HG03025 (cell line): ENCODE data around the gene RHOBTB3.
"Not testable (repeated sequence)": the region's sequence is repeated elsewhere in the genome, so short reads cannot be mapped to it uniquely, and the experiment has no call there.

Experiments
- ATAC-seq: cut with Tn5 transposase; IDR thresholded peaks from one replicate; pipeline ENCODE4 v1.9.1; 2021; ENCODE audit warnings: mild to moderate bottlenecking, moderate library complexity; ENCODE audit not compliant: unreplicated experiment, low FRiP score

Gene RHOBTB3

DNA sequence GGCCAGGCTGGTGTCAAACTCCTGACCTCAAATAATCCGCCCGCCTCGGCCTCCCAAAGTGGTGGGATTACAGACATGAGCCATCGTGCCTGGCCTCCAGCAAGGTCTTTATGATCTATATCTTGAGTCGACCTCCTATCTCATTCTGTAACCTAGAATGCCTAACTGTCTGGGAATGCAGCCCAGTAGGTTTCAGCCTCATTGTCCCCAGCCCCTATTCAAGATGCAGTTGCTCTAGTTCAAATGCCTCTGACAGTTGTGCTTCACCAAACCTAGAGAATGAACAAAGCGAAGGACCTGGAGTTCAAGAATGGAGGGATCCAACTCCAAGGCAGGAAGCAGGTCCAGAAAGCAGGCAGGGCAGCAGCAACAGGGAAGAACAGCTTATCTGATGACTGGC, 60.6 kb downstream of the RHOBTB3 start:
- ATAC-seq, result no peak

DNA sequence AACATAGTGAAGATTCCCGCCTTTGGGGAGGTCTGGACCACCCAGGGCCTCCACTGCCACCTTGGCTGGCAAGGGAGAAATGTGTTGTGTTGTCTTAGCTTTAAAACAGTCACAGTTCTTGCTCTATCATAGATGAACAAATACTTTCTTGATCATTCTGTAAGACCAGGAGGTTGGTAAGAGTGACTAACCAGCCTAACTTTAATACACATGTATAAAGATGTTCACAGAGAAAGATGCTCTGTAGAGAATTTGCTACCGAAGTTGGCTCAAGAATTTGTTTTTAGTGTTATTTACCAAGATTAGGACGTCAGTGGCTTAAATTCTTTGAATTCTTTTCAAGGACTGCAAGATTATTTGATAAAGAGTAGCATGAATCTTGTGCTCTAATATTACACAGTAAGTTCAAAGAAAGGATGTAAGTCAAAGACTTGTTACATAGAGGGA, 63.0 kb downstream of the RHOBTB3 start:
- no peak for ATAC-seq

DNA sequence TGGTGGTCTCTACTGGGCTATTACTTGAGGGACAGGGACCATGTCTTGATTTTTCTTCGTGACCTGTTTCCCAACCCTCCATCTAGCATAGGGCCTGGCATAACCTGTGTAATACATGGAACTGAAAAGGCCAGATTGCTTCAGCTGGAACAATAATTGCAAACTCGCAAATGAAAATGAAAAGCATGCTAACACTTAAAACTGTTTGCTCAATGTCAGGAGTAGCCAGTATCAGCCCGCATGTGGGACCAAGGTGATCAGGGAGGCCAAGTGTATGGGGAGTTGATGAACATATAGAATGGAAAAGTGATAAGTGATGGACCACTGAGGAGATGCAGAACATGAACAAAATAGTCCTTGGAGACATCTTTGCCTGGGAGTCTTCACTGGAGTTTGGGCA, 66.2 kb downstream of the RHOBTB3 start:
- no peak for ATAC-seq

DNA sequence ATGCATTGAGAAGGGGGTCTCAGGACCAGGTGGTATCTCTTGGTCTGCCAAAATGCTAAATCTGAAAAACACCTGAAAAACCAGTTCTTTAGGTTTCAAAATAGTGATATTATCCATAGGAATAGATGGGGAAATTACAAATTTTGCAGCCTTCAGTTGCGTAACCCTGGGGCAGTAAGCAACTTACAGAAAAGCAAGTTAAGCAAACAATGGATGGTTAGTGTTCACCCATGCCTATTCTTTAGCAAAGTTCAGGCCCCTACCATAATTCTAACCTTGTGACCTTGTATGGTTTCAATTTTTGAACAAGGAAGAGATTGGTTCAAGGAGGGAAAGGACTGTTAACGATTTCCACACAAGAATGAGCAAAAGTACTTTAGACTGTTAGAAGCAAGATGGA, 66.9 kb downstream of the RHOBTB3 start:
- ATAC-seq, result no peak

DNA sequence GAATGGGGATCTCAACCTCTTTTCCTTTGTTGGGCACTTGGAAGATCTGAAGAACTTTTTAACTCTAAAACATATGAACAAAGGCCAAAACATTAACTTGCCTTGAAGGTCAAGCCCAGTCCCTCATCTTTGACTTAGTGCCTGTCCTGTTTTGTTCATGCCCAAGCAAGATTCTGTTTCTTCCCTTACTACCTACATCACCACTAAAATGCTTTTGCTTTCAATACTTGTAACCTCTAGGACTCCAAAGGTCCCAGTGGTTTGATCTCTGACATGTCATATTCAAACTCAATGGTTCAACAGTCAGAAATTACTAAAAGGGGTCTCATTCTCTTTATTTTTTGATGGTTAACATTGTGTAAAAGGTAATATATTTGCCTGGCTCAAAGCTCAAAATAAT, 67.4 kb downstream of the RHOBTB3 start:
- no peak for ATAC-seq

DNA sequence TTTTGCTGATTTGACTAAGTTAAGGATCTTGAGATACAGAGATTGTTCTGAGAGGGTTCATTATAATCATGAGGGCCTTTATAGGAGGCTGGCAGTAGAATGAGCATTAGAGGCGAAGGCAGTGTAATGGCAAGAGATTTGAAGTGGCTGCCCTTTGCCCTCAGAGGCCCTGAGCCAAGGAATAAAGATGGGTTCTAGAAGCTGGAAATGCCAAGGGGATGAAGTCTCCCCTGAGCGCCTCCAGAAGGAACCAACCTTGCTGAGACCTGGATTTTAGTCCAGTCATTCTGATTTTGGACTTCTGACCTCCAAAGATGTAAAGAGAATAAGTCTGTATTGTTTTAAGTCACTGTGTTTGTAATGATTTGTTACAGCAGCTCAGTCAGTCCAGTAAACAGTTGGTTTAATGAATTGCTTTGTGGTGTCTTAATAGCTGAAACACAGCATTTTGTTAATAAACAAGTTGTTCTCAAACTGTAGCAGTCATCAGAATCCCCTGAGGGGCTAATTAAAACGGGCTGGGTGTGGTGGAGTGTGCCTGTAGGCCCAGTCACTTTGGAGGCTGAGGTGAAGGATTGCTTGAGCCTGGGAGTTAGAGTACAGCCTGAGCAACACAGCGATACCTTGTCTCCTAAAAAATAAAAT, 68.2 kb downstream of the RHOBTB3 start:
- ATAC-seq, result no peak

DNA sequence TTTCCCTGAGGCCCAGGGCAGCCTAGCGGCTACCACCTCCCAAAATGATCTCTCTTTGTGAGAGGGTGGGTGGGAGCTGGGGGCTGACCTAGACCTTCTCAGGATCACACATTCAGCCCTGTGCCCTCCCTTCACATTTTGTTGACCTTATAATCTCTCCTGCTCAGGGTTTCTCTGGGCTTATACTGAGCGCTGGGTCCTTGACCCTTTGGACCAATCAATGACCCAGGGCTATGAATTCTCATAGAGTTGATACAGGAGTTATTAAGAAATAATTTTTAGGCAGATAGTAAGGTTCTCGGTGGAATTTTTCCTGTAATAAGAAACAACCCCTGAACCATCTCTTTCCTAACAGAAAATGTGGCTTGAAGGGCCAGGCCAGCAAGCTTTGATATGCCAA, 69.4 kb downstream of the RHOBTB3 start:
- ATAC-seq, result no peak

DNA sequence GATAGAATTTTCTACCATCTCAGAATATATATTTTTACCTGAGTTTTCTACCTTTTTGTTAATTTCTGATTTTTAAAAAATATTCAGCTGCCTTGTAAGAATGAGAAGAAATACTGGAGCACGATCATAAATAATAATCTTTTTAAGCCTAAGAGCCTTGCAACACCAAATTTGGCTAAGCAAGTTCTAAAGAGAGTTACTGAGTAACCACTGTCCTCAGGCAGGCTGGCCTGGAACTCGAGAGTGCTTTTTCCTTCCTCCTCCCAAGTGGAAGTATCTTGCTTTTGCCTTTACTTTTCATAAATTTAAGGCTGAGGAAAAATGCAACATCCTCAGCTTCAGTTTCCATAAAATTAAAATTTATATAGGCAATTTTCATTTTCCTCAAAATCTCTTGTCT, 70.4 kb downstream of the RHOBTB3 start:
- no peak for ATAC-seq

DNA sequence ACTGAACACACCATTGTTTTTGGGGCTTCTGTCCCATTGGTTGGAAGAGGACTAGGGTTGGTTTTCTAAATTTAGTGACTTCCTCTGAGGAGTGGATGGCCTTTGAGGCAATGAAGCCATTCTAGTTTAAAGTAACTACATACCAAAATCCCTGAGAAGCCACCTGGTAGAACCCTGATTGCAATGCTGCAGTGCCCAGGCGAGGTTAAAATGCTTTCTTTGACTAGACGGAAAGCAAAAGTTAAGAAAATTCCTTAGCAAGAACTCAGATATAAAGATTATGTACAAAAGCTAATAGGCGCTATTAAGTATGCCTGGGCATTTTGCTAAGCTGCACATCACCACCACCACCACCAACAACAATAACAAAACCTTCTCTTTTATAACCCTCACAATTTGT, 70.8 kb downstream of the RHOBTB3 start:
- no peak for ATAC-seq

DNA sequence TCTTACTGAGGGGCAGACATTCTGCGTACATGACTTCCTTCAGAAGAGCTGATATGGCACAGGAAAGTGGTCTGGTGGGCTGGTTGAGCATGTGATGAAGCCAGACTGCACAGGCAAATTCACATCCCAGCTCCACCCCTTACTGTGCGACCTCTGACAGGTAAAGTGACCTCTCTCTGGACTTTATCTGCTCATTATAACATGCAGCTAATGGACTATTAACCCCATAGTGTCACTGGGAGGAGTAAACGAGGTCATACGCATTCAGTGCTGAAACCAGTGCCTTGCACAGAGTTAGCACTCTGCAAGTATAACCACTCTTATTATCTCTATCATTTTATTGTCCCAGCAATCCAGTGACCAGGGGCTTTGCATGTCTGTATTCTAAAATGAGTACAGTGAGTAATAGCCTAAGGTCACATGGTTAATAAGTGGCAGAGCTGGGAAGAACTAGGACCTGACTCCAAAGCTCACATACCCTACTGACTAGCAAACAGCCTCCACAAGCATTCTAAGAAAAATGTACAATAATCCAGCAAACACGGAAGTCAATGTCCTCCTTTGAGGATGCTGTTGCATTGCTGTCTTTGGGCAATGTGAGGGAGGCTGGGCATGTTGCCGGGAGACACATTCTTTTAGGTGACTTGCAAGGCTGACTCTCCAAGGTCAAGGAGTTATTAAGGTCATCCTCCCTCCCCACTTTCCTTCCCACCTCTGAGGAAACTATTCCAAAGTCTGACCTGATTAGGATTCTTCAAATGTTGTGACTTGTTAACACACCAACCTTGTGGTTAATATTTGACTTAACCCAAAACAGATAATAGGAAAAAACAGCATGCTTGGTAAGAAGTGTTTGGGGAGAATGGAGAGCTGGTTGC, 72.4 kb downstream of the RHOBTB3 start:
- no peak for ATAC-seq

DNA sequence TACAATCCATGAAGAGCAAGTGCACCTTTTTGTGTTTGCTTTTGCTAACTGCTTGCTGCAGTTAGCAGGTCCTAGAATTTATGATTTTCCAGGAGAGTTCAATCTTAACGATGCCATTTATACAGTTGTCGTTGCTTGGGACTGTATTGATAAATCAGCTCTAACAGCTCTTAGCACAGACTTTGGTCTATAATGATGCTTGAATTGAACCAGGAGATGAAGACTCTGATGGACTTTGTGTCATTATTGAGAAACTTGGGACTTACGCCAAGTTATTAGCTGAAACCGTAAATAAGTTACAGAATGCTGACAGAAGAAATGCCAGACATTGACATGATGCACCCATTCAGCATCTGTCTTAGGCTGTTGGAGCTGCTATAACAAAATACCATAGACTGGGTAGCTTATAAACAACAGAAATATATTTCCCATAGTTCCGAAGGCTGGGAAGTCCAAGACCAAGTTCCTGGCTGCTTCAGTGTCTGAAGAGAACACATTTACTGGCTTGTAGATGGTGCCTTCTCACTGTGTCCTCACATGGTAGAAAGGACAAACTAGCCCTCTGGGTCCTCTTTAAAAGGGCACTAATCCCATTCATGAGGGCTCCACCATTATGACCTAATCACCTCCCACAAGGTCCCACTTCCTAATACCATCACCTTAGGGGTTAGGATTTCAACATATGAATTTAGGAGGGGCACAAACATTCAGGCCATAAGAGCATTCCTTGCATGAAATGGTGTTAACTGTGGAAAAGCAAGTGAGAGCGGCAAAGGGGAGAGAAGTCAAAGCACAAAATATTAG, 73.8 kb downstream of the RHOBTB3 start:
- ATAC-seq, result no peak

DNA sequence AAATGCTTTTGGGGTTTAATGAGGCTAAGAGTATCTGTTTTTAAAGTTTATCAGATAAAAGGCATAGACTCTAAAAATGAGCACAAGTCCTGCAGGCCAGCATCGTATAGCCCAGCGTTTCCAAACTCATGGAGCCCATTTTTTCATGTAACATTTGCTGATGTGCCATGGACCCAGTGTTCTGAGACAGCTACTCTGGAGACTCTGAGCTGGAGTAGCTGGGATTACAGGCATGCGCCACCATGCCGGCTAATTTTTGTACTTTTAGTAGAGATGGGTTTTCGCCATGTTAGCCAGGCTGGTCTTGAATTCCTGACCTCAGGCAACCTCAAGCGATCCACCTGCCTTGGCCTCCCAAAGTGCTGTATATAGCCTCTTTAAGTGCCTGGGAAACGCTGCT, 75.6 kb downstream of the RHOBTB3 start:
- ATAC-seq, result no peak

DNA sequence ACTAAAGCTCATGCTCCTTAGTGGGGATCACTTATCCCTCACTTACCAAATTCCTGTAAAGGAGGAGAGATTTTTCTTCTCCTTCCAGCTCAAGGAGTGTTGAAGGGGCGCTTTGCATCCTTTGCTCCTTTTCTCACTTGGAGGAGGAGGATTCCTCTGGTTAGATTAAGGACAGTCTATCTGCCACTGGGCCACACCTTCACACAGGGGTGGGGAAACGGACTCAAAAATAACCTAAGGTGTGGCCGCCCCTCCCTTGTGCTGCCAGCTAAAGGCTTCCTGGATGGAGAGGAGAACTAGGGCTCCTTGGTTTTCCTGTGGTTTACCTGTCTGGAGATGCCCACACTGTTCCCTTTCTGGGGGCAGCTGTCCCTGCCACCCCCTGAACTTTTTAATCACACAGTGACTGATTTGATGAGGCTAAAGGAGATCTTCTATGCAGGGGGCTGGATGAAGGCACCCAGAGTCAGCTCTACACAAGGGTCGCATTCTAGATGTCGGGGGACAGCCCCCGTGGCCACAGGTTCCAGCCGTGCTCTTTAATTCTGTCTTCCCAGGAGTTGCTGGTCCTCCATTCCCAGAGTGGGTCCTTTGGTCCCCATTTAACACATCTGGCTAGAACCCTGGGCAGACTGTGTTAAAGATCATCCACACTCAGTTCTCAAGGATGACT, 77.0 kb downstream of the RHOBTB3 start:
- no peak for ATAC-seq

DNA sequence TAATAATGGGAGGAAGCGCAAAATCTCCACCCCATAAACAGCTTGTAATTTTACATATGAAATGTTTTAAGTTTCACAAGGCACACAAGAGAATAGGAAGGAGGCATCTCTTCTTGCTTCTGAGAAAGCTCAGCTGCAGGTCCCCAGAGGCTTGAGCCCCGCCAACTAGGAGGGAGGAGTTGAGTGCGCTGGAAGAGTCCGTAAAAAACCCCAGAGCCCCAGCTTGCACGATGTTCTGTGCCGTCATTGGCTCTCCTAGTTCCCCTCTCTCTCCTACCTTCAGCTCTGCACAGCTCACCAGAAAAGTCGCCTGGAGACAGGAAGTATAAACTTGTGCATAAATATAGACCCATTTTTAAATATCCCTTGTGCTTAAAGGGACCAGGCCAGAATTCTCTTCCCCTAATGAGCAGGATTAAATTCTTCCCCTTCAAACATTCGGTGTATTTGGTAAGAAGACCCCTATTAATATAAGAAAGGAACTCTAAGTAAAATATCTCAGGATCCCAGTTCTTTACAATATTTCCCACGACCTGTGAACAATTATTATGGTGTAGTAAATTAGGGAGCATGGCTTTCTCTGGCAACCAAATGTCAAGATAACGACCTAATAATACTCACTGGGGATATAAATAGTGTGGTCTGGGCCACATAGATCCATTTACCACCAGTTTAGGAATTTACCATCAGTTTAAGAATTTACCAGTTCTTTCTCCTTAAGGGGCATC, 77.7 kb downstream of the RHOBTB3 start:
- peak; percentile 99 for ATAC-seq

DNA sequence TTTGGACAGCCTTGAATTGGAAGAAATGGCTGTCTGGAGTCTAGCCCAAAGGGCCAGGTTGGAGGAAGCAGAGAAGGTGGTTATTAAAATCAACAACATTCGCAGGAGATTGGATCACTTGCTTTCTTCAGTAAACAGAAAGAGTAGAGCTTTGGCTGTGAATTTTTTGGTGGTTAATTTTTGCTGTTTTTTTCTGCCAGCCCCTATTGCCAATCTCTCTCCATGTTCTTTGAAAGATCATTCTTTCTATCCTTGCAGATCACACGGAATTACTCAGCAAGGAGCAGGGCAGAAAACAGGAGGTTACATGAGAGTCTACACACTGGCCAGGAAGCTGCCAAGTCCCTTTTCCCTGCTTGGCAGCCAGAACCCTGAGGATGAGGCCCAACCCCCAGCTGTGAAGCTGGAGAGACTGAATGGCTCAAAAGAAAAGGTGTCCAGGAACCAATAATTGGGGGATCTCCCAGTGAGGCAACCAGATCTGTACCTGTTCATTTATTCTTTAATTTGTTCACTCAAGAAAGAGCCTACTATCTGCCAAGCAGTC, 78.4 kb downstream of the RHOBTB3 start:
- ATAC-seq, result no peak

DNA sequence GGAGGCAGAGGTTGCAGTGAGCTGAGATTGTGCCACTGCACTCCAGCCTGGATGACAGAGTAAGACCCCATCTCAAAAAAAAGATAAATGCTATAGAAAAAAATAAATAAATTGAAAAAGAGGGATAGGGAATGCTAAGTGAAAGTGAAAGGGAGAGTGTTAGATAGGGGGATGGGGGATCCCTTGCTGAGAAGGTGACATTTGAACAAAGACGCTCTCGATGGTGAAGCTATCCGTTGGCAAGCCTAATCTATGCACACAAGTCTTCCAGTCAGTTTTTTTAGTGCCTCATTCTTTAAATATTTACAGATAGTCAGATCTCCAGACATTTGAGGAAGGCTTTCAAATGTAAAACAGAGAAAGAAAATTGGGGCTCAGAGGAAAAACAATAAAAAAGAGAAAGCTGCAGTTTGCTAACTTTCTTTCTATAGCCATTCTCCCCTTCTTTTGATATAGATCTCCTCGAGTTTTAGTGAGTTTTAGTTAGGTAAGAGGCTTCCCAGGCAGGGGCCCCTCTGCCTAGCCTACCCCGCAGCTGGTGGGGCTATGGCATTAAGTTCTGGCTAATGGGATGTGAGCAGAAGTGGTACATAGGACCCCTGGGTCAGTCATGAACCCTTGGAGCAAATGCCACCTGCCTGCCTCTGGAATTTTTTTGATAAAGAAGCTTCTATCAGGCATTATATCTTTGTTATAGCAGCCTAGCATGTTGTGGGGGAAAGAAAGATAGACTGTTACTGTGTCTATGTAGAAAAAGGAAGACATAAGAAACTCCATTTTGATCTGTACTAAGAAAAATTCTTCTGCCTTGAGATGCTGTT, 79.4 kb downstream of the RHOBTB3 start:
- ATAC-seq, result no peak

DNA sequence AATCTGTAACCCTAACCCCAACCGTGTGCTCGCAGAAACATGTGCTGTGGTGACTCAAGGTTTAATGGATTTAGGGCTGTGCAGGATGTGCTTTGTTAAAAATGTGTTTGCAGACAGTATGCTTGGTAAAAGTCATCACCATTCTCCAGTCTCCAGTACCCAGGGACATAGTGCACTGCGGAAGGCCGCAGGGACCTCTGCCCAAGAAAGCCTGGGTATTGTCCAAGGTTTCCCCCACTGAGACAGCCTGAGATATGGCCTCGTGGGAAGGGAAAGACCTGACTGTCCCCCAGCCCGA, 79.9 kb downstream of the RHOBTB3 start:
- not testable (repeated sequence) for ATAC-seq

DNA sequence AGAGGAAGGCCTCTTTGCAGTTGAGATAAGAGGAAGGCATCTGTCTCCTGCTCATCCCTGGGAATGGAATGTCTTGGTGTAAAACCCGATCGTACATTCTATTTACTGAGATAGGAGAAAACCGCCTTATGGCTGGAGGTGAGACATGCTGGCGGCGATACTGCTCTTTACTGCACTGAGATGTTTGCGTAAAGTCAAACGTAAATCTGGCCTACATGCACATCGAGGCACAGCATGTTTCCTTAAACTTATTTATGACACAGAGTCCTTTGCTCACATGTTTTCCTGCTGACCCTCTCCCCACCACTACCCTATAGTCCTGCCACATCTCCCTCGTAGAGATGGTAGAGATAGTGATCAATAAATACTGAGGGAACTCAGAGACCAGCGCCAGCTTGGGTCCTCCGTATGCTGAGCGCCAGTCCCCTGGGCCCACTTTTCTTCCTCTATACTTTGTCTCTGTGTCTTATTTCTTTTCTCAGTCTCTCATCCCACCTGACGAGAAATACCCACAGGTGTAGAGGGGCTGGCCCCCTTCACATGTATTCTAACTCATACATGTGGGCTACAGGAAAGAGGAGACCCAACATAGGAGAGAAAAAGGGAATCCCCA, 80.4 kb downstream of the RHOBTB3 start:
- ATAC-seq, result not testable (repeated sequence)

DNA sequence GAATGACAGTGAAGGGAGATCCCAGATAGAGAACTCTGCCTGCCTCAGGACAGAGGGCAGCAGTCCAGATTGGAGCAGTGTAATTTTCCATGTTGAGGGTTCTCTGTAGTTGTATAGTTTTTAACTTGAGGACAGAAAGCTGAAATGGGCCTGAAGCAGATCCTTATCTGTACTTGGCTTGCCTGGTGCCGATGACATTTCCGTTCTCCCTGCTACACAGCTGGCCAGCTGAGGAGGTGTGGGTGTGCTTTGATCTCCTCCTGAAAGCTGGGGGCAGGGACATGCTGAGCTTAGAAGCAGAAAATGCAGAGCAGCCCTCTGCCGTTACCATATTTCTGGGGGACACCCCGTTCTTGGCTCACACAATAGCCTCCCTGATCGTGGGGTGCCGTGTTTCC, 80.9 kb downstream of the RHOBTB3 start:
- no peak for ATAC-seq
